GM19193 (cell line): ENCODE data around the gene CD109.

ENCODE experiments used
- POLR2A ChIP-seq: IDR thresholded peaks from 4 replicates; pipeline ENCODE4 v1.6.1; 2011; ENCODE audit not compliant: insufficient read depth, insufficient read length; ENCODE audit errors: extremely low read depth

CD109 gene

DNA sequence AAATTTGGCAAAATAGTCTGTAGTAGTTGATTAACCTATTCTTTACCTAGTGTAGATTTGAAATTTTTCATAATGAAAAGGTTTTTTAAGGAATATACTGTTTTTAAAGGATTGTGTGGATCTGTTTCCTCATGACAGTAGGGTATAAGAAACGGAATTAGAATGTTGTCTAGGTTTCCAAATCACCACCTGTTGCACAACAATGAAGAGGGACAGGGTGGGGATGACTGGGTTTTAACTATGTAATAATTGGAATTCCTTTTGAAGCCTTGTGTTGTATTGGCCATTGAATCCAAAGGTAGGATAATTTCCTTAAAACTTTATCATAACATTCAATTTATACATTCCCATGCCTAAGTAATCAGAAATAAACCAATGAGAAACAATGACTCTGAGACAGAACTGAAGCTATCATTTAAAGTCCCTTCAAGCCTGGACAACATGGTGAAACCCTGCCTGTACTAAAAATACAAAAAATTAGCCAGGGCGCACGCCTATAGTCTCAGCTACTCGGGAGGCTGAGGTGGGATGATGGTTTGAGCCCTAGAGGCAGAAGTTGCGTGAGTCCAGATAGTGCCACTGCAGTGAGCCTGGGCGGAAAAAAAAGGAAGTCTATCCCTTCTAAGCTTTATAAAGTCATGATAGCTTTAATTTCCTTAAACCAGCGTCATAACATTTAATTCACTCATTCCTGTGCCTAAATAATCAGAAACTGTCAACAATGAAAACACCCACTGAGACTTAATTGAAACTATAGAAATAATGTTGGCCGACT lies 23.9 kb upstream of the CD109 start:
- TF ChIP-seq POLR2A: no peak

DNA sequence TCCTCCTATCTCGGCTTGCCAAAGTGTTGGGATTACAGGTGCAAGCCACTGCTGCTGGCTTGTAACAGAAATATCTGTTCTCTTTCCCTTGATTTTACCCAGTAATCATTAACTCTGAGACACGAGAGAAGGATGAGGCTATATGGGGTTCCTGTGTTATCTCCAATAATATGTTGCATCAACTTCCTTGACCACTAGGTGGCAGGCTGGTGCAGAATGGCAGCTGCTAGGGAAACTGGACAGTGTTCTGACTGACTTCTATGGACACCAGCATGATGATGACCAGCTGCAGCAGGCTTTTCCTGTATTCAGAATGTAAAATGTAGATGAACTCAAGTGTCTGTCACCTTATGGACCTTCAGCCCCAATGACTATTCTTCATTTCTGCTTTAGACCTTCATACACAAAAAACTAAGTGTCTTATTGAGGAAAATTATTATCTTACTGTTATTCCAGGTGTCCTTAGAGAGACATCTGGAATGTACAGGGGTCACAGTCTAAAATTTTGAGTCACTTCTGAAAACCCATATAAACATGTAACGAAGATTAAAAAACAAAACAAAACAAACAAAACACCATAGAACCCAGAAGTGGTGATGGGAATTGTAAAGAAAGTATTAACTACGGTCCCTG lies 20.4 kb upstream of the CD109 start:
- no peak for TF ChIP-seq POLR2A

DNA sequence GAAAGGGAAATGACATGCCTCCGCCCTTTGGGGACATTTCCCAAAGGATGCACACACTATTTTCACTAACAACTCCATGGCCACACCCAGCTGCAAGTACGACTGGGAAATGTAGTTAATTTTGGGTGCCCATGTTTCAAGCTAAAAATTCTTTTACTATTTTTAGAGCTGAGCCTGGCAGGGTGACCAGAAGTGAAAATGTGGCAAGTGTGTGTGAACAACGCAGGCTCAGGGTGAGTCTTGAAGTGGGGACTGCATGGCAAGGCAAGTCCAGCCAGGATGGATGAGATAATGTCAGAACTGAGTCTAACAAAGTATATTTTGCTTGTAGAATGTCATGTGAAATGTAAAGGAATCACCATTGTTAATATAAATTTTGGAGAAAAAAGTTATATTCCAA lies 17.0 kb upstream of the CD109 start:
- no peak for TF ChIP-seq POLR2A

DNA sequence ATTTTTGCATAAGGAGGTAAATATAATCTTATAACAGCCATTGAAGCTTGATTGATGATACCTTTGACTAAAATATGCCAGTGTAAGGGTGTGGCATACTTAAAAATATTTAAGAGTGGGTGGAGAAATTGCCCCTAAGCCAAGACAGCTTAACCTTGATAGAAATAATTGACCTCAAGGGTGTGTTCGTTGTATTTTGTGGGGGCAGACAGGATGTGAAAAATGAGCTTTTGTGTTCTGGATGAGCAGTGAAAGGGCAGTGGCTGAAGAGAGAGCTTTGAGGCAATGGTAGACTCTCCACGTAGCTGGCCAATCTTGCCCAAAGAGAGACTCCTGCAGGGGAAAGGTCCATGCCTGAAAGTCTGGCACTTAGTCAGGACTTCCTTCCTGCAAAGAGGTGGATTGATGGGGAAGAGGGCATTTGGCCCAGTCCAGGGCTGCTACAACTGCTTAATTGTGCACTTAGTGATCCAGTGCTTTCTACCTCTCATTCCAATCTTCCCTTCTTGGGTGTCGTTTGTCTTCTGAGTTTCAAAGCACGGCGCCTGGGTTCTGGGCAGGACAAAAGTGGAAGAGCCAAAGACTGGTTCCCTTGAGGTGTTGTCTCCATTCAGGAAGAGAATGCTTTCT lies 15.6 kb upstream of the CD109 start:
- no peak for TF ChIP-seq POLR2A

DNA sequence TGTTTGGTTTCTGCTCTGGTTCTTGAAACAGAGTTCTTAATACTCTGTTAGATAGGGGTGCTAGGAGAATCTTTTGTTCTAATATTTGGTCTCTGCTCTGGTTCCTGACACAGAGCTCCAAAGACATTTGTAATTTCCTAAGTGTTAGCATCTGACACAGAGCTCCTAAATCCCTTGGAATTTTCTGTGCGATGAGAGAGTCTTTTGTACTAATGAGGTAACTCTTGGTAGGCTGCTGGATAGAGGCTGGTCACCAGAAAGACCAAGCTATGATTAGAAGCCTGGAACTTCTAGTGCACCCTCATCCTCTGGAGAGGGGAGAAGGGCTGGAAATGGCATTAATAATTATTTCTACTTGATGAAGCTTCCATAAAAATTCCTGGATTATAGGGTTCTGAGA lies 7.7 kb upstream of the CD109 start:
- no peak for TF ChIP-seq POLR2A

DNA sequence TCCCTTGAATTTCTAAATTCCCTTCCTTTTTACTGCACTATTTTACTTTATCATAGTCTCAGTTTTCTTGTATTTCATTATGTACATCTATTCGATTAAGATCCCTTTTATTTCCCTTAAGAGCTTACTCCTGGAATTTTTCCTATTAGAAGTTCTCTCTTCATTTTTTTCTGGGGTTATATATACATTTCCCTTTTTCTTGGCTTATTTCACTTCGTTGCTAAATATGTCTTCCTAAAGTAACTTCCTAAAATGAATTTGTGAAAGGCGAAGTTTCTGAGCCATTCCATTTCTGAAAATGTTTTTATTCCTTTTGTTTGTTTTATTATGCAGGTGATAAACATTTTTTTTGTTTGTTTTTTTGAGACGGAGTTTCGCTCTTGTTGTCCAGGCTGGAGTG lies 5.9 kb upstream of the CD109 start:
- no peak for TF ChIP-seq POLR2A

- no peak for TF ChIP-seq POLR2A
These were observed 4.5 kb upstream of the CD109 start for GRCh38 chr6:73691512-73691911.

DNA sequence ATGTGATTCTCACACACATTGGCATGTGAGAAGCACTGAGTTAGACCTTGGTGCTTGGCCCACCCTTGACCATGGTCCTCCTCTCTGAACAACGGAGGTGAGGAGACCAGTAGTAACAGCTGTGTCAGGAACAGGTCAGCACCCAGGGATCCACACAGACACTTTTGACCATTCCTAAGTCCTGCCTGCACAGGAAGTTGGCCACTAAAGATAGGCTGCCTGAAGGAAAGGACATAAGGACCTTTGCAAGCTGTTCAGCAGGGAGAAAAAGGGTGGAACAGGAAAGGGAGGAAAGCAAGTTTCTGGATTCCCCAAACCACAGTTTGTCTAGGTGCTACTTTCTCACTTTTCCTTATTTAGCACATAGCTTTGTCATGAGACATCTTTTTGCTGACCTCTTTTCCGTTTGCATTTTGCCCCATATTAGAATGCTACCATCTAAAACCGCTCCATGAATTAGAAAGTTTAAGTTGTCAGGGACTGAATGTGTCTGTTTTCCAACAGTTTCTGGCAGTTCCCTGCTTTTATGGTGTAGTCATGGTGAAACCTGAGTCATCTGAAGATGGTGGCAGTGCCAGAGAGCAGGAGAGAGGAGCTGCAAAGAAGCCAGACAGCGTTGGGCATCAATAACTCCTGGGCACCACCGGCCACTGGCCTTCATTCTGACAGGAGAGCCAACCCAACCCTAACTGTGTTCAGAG lies 1.1 kb upstream of the CD109 start:
- no peak for TF ChIP-seq POLR2A

DNA sequence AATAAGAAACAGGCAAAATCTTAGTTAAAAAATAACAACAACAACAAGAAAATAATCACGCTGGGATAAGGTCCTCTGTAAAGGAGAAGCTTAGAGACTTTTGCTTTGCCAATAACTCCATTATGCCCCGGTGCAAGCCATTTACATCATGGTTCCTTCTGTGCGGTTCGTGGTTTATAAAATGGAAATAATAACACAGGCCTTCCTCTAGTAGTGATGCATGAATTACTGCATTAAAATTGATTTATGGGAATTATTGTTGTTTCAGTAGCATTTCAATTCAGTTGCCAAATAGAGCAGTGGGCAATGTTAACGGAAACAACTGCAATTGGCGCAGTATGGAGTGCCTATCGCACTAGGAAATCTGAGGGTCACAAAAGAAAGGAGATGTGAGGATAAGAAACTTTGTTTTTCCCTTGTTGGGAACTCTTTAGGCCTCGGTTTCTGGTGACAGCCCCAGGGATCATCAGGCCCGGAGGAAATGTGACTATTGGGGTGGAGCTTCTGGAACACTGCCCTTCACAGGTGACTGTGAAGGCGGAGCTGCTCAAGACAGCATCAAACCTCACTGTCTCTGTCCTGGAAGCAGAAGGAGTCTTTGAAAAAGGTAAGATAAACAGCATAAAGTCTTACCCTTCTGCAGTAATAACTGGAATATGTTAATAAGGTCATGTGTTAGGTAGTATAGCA lies 1.1 kb downstream of the CD109 start:
- TF ChIP-seq POLR2A: no peak

GRCh38 chr6:73699676-73700459 lies 3.9 kb downstream of the CD109 start:
- TF ChIP-seq POLR2A: no peak

DNA sequence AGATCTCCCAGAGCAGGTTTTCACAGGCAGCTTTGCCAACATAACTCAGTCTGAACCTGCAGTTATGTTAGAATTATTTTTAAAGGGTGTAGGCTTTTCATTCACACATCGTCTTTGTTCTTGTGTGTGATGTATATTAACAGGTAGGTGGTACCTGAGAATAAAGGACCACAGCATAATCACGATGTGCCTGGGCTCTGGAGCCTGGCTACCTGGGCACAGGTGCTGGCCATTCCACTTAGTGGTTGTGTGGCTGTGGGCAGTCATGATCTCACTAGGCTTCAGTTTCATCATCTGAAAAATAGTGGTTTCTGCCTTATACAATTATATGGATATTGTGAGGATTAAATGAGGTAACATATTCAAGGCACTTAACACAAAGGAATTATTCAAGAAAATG lies 6.4 kb downstream of the CD109 start:
- no peak for TF ChIP-seq POLR2A

DNA sequence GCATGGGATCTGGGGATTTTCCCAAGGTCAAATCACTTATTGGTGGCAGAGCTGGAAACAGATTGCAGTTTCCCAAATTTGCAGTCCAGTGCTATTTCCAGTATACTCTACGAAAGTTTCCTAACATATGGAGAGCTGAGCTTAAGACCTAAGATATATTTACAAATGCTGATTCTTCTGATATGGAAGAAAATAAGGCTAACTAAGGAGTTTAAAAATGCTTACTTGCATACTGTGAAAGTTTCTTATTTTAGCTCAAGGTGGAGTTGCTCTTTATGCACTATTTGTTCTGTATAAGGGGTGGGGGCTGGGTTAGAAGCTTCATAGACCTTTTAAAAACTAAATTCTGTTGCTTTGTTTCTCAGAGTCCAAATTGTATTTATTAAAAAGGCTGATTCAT lies 7.5 kb downstream of the CD109 start:
- TF ChIP-seq POLR2A: no peak

- TF ChIP-seq POLR2A: no peak
These were observed 8.3 kb downstream of the CD109 start for GRCh38 chr6:73704260-73704659.

DNA sequence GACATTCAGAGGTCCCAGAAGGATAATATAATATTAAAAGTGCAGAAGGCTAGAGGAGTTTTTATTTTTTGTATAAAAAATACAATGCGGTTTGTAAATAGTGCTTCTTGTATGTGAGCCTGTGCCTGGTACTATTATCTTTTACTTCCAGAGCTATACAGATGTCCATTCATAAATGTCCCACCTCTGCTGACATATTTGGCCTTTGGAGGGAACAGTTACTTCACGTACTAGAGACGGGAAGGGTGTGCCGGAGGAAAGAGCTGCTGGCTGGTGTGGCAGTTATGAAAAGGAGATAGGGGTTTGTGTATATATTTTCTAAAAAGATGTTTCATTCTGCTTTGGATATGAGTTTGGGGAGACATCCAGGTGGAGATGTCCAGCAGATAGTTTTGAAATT lies 8.8 kb downstream of the CD109 start:
- TF ChIP-seq POLR2A: no peak
